DOHH2 (cell line): Measurements from ENCODE around the gene BUD13.

Experiments
- H3F3A ChIP-seq: fragments of 200-600 bp; sonication (generic), shearing (Covaris generic); 2 replicates; pipeline ENCODE4 v1.6.0; 2016; ENCODE audit warnings: antibody characterized with exemption, mild to moderate bottlenecking; ENCODE audit not compliant: control insufficient read depth, insufficient read depth
- H3K27ac ChIP-seq: fragments of 200-600 bp; sonication (generic); 2 replicates; pipeline ENCODE4 v1.5.1; 2014; ENCODE audit warnings: low read depth, mild to moderate bottlenecking, low read length, moderate library complexity
- H3K27me3 ChIP-seq: fragments of 200-600 bp; sonication (generic); 2 replicates; pipeline ENCODE4 v1.6.1; 2014; ENCODE audit warnings: mild to moderate bottlenecking, low read length, mixed read lengths; ENCODE audit not compliant: control insufficient read depth
- H3K36me3 ChIP-seq: fragments of 200-600 bp; sonication (generic); 2 replicates; pipeline ENCODE4 v1.6.1; 2014; ENCODE audit warnings: mild to moderate bottlenecking, low read length, moderate library complexity, mixed read lengths; ENCODE audit not compliant: control insufficient read depth
- H3K4me1 ChIP-seq: fragments of 200-600 bp; sonication (generic); 2 replicates; pipeline ENCODE4 v1.6.1; 2014; ENCODE audit warnings: mild to moderate bottlenecking, low read length, mixed read lengths; ENCODE audit not compliant: control insufficient read depth
- H3K4me2 ChIP-seq: fragments of 200-600 bp; sonication (generic); 2 replicates; pipeline ENCODE4 v1.6.0; 2014; ENCODE audit warnings: mild to moderate bottlenecking, low read length, moderate library complexity
- H3K4me3 ChIP-seq: fragments of 200-600 bp; sonication (generic); 2 replicates; pipeline ENCODE4 v1.5.1; 2014; ENCODE audit warnings: mild to moderate bottlenecking, low read length, mixed read lengths
- H3K79me2 ChIP-seq: fragments of 200-600 bp; sonication (generic); 2 replicates; pipeline ENCODE4 v1.6.1; 2014; ENCODE audit warnings: mild to moderate bottlenecking, low read length, mixed read lengths; ENCODE audit not compliant: control insufficient read depth
- H3K9me2 ChIP-seq: fragments of 200-600 bp; sonication (generic); replicated peaks from 2 replicates; pipeline ENCODE4 v1.6.1; 2014; ENCODE audit warnings: mild to moderate bottlenecking, low read length, mixed read lengths; ENCODE audit not compliant: control insufficient read depth
- H3K9me3 ChIP-seq: fragments of 200-600 bp; sonication (generic); 2 replicates; pipeline ENCODE4 v1.6.1; 2014; ENCODE audit warnings: antibody characterized with exemption, low read length, mixed read lengths; ENCODE audit not compliant: control insufficient read depth, insufficient read depth
- H4K20me1 ChIP-seq: fragments of 200-600 bp; sonication (generic); 2 replicates; pipeline ENCODE4 v1.6.0; 2014; ENCODE audit warnings: low read depth, mild to moderate bottlenecking, antibody characterized with exemption, low read length, moderate library complexity; ENCODE audit not compliant: control insufficient read depth, insufficient read depth
- CTCF ChIP-seq: fragments of 200-600 bp; sonication (generic); IDR thresholded peaks from one replicate; pipeline ENCODE4 v1.5.1; 2014; ENCODE audit warnings: antibody characterized with exemption, mild to moderate bottlenecking, low read depth, low read length; ENCODE audit not compliant: poor library complexity, severe bottlenecking
- EZH2phosphoT487 ChIP-seq: fragments of 200-600 bp; sonication (generic); IDR thresholded peaks from 2 replicates; pipeline ENCODE4 v1.6.1; 2017; ENCODE audit warnings: borderline replicate concordance, mild to moderate bottlenecking, antibody characterized with exemption, low read length, moderate library complexity, mixed read lengths

Gene BUD13

DNA sequence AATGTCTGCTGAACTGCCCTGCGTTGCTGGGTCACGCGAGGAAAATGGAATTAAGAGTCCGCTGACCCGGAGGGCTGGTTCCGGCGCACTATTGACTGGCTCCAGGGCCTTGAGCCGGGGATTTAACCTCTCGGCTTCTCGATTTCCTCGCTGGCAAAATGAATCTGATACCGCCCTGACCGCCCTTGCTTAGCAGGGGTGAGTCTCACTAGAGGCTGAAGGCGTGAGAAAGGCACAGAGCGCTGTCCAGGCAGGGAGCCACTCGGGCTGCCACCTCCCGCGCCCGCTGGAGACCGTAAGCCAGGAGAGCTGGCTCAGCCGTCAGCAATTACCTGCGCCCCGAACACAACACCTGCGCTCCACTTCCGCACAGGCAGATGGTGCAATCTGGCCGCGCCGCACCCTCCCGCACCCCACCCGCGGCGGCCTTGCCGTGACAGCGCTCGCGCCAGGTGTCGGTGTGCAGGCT, 65.6 kb downstream of the BUD13 start:
- no peaks in the 10 kb centered on the region for H4K20me1 ChIP-seq
- no peak overlapping the region for H3K4me3 ChIP-seq
- no peak for TF ChIP-seq EZH2phosphoT487
- TF ChIP-seq CTCF, result no peak
- no peaks in the 10 kb centered on the region for H3K9me2 ChIP-seq
- no peaks in the 10 kb centered on the region for H3K4me1 ChIP-seq
- H3K27me3 ChIP-seq, result no peaks in the 10 kb centered on the region
- no peaks in the 10 kb centered on the region for H3F3A ChIP-seq
- no peak overlapping the region for H3K4me2 ChIP-seq
- no peaks in the 10 kb centered on the region for H3K36me3 ChIP-seq
- H3K9me3 ChIP-seq, result no peaks in the 10 kb centered on the region
- H3K79me2 ChIP-seq, result no peaks in the 10 kb centered on the region
- no peak overlapping the region for H3K27ac ChIP-seq

- no peaks in the 10 kb centered on the region for H3K79me2 ChIP-seq
- no peaks in the 10 kb centered on the region for H4K20me1 ChIP-seq
- TF ChIP-seq EZH2phosphoT487, result no peak
- TF ChIP-seq CTCF, result no peak
- no peaks in the 10 kb centered on the region for H3K9me2 ChIP-seq
- no peaks in the 10 kb centered on the region for H3F3A ChIP-seq
- H3K4me2 ChIP-seq, result no peak overlapping the region
- H3K27ac ChIP-seq, result no peak overlapping the region
- H3K27me3 ChIP-seq, result no peaks in the 10 kb centered on the region
- no peaks in the 10 kb centered on the region for H3K4me1 ChIP-seq
- no peak overlapping the region for H3K4me3 ChIP-seq
- no peaks in the 10 kb centered on the region for H3K36me3 ChIP-seq
- H3K9me3 ChIP-seq, result no peaks in the 10 kb centered on the region
These were observed 69.4 kb downstream of the BUD13 start for GRCh38 chr11:116703421-116703820.

GRCh38 chr11:116702772-116703385, 69.9 kb downstream of the BUD13 start:
- no peak overlapping the region for H3K27ac ChIP-seq
- H3K4me3 ChIP-seq, result no peak overlapping the region
- no peaks in the 10 kb centered on the region for H3K27me3 ChIP-seq
- no peaks in the 10 kb centered on the region for H3F3A ChIP-seq
- no peak for TF ChIP-seq CTCF
- no peak for TF ChIP-seq EZH2phosphoT487
- H4K20me1 ChIP-seq, result no peaks in the 10 kb centered on the region
- no peaks in the 10 kb centered on the region for H3K4me1 ChIP-seq
- no peaks in the 10 kb centered on the region for H3K9me3 ChIP-seq
- H3K4me2 ChIP-seq, result no peak overlapping the region
- no peaks in the 10 kb centered on the region for H3K9me2 ChIP-seq
- H3K36me3 ChIP-seq, result no peaks in the 10 kb centered on the region
- H3K79me2 ChIP-seq, result no peaks in the 10 kb centered on the region
